Measurements from ENCODE around the gene CRYBB1.

The CRYBB1 gene

GRCh38 chr22:26617271-26618199 lies at the start of gene CRYBB1:
TSS of gene CRYBB1 (minus strand) at chr22:26618027. CDS start at chr22:26616319, 1,708 bp downstream.
- no peak for DNase-seq

DNA sequence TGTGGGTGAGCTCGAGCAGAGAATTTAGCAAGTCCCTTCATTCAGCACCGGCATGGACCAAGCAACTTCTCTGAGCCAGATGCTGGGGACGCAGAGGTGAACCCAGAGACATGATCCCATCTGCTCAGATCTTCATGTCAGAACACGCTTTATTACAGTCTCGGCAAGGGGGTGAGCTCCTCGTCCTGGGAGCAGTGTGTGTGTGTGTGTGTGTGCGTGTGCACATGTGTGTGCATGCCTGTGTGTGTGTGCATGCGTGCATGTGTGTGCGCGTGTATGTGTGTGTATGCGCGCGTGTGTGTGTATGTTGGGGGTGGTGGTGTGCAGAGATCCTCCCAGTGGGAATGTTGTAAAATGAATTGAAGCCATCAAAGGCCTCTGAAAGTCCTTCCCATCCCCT lies 49.3 kb upstream of the CRYBB1 start:
- no peak for DNase-seq

- no peak for DNase-seq
These were observed 48.0 kb upstream of the CRYBB1 start for GRCh38 chr22:26665813-26666231.

DNA sequence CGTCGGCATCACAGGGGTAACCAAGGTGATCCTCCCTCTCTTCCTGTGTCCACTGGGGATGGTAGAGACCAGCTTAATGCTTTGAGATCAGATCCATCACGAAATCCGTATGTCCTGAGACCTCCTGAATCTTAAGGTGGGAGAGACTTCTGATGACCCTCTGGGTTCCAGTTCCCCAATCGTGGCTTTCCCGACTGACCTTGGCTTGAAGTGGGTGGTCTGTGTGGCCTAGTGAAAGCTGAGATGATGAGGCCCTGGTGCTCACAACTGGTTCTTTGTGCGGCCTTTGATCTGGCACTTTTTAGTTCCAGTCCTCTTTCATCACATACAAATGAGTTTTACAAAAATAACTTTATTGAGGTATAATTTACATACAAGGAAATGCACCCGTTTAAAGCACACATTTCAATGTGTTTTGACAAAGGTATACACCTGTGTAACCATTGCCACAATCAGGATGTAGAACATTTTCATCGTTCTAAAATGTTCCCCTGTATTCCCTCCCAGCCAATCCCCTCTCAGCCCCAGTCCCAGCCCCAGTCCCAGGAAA lies 45.6 kb upstream of the CRYBB1 start:
- no peak for DNase-seq

DNA sequence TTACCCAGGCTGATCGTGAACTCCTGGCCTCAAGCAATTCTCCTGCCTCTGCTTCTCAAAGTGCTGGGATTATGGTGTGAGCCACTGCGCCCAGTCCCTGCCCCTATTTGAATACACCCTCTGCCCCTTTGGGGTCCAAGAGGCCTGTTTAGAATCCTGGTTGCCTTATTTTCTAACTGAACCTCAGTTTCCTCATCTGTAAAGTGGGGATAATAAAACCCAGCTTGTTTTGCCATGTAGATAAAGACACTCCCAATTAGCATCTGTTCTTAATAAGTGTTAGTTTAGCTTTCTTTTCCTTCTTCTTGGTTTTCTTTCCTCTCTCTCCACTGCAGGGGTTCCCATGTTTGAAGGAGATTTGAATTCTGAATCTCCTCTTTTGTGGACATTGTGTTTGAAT lies 44.3 kb upstream of the CRYBB1 start:
- DNase-seq: no peak

DNA sequence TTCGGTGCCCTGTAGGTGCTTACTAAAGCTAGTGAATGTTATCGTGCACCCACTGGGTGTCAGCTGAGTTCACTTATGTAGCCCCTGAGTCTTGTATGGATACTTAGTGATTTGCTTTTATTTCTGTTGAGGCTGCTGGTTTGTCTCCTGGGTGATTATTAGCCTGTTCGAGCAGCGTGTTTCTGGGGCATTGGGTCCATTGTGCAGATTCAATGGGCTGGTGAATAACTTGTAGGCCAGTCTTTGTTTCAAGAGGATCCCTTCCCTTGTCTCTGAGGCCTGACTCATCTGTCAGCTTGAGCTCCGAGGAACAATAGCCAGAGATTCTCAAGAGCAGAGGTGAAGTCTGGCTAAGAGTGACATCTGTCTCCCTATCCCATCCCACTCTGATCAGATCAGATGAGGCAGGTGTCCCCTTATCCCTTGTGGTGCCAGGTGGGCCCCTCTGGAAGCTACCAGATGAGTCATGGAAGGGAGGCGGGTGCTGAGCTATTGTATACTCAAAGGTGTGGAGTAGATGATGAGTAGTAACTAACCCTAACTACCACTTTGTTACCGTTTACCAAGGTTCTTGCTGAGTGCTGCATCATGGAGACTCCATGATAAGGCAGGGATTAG lies 43.2 kb upstream of the CRYBB1 start:
- no peak for DNase-seq

- DNase-seq: no peak
These were observed 42.5 kb upstream of the CRYBB1 start for GRCh38 chr22:26660356-26660755.

DNA sequence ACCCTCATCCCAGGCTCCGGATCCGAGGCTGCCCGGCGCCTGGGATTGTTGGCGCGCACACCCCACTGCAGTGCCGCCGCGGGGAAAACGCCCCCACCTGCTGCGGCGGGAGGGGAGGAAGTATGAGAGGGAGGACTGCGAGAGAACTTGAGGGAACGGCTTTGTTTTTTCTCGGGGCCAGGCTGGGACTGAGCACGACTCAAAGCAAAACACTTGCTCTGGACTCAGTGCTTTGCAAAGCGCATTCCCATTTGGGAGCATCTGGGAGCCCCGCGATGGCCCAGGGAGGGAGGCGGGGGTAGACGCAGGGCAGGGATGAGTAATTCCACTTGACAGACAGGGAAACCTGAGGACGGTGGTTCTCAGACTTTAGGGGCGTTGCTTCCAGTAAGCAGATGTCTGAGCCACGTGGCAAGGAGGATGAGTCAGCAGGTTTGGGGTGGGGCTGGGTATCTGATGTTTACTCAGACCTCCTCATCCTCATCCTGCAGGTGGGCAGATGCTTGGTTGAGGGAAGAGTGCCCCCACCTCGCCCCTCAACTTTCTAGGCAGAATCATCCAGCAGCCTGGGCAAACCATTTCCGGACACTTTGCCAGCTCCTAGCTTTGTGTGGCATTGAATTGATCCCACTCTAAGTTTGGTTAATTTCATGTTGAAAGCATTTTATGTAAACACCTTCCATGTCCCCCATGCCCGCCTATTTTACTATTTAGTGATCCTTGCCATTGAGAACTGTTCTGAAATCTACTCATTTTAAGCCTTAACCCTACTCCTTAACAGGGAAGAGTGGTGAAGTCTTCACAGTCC lies 41.0 kb upstream of the CRYBB1 start:
- DNase-seq: peak; percentile 76

DNA sequence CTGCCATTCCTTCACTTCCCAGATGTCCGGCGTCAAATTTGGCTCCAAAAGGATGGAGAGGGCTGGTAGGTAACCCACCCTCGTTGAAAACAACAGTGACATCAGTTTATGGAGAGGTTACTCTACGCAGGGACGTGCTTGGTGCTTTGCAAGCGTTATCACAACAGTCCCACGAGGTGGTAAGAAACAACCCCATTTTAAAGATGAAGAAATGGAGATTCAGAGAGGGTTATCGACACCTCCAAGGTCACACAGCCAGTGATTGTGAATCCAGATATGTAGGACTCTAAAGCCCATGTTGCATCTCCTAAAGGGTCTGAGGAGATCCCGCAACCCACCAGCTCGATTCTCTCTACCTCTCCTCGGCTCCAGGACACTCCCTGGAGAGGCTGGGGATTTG lies 40.3 kb upstream of the CRYBB1 start:
- no peak for DNase-seq

- peak; percentile 51 for DNase-seq
These were observed 39.3 kb upstream of the CRYBB1 start, which contains the start of gene MIAT for GRCh38 chr22:26656891-26657851. TSS of gene MIAT (plus strand) at chr22:26657588.

- DNase-seq: no peak
These were observed 34.0 kb upstream of the CRYBB1 start for GRCh38 chr22:26651815-26652214.

GRCh38 chr22:26650722-26651421 lies 33.0 kb upstream of the CRYBB1 start:
- DNase-seq: no peak

GRCh38 chr22:26648528-26649388 lies 30.9 kb upstream of the CRYBB1 start:
- DNase-seq: no peak

DNA sequence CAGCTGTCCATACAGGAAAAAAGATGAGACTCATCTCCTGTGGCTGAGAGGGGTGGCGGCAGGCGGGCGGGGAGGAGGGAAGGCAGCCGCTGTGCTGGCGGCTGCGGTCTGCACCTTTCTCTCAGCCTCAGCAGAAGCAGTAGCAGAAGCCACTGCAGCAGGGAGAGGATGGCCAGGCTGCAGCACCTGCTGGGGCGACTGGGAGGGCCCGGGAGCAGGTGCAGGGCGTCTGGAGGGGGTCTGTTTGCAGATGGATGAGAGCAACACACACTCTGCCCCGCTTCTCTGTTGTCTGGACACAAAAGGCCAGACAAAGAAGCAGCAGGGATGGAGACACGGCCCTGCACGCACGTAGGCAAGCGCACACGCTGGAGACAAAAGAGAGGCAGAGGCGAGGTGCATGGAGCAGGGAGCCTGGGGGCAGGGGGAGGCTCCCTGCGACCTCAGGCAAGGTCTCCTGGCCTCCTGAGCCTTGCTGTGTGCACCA lies 30.2 kb upstream of the CRYBB1 start:
- DNase-seq: no peak

DNA sequence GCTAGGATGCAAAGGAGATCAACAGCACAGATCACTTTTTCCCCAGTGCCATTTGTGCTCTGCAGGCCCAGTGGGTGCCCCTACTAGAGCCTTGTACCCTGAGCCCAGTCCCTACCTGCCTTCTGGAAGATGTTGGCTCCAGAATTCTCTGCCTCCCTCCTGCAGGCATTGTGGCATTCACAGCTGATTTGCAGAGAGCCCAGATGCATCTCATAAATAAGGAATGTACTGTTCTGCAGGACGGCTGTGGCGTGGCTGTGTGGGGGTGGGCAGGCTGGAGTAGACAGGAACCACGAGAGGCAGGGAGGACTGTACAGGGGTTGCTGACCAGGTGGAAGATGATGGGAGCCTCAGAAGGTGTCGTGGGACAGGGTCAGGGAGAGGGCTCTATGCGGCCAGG lies 28.3 kb upstream of the CRYBB1 start:
- no peak for DNase-seq

- DNase-seq: no peak
These were observed 25.7 kb upstream of the CRYBB1 start for GRCh38 chr22:26643418-26644100.

DNA sequence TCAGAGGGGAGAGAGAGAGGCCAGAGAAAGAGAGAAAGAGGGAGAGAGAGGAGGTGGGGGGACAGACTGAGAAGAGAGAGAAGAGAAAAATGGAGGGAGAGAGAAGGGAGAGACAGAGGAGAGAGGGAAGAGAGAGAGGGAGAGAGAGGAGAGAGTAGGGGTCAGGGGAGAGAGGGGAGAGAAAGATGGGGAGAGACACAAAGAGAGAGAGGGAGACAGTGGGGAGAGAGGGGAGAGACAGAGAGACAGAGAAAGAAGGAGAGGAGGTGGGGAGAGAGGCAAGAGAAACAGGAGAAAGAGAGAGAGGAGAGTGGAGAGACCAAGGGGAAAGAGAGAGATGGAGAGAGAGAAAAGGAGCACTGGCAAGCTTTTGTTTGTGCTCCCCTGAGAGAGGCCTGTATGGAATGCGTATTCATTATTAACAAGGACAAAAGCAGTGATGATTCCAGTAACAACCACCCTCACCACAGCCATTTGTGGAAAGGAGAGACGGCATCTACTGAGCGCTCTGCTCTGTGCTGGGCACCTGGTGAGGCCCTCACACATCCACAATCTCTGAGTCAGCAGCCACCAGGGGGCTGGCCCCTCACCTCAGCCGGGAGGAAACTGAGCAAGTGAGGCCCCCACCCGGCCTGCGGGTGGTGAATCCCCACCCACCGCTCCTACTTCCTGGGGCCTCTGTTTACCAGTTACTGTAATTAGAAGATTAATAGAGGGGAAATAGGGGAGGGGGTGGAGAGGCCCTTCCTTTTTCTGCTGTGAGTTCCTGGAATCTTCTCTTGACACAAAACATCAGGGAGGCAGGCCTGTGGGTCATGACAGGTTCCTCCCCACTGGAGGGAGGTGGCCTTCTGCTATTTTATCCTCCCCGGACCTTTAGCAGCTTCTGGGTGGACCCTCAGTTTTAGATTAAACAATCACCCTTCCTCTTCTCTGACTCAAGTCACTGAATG lies 24.9 kb upstream of the CRYBB1 start:
- peak; percentile 76 for DNase-seq

GRCh38 chr22:26636296-26636695 lies 18.5 kb upstream of the CRYBB1 start:
- DNase-seq: no peak

Data from stimulated activated CD4-positive, alpha-beta T cell treated with anti-CD3 and anti-CD28 coated beads, Interleukin-12 subunit alpha, Interleukin-12 subunit beta, amount 100 ng/mL, for 4 hours (primary cell).